CD14-positive monocyte (primary cell): Measurements from ENCODE around the gene NRG3. TPM values are rescaled to one million over a fixed set of nuclear protein-coding genes. Genes with fewer than 3 reads are reported as not detected.

Experiments
- DNase-seq, 3 donors: peaks; one replicate each; pipeline ENCODE4 v3.0.0-alpha.2; 2011 to 2022
- H2AFZ ChIP-seq: 2 replicates; pipeline ENCODE4 v1.6.0; 2012; ENCODE audit warnings: mild to moderate bottlenecking, low read depth, low read length, inconsistent platforms; ENCODE audit not compliant: insufficient read depth, poor library complexity, severe bottlenecking
- H3K27ac ChIP-seq, 2 donors: 1 replicate in 1 of 2; 2 replicates in 1 of 2; pipeline ENCODE4 v1.5.1; 2012 to 2013; ENCODE audit warnings: low read length in 2 of 2, control low read depth in 1 of 2, inconsistent platforms in 1 of 2, low read depth in 1 of 2, mild to moderate bottlenecking in 1 of 2
- H3K27me3 ChIP-seq, 2 donors: one replicate each; pipeline versions ENCODE4 v1.6.0 to v1.6.1; 2011 to 2013; ENCODE audit warnings: low read length in 2 of 2; ENCODE audit not compliant: control insufficient read depth in 2 of 2, insufficient read depth in 2 of 2
- H3K36me3 ChIP-seq, 2 donors: replicated peaks in 1 of 2; 1 replicate in 1 of 2; 2 replicates in 1 of 2; pipeline versions ENCODE4 v1.5.1 to v1.6.1; 2012 to 2013; ENCODE audit warnings: low read length in 2 of 2, control low read depth in 1 of 2, inconsistent platforms in 1 of 2, mild to moderate bottlenecking in 1 of 2; ENCODE audit not compliant: insufficient read depth in 2 of 2, control insufficient read depth in 1 of 2
- H3K4me1 ChIP-seq, 2 donors: 1 replicate in 1 of 2; 2 replicates in 1 of 2; pipeline versions ENCODE4 v1.5.1 to v1.6.1; 2012 to 2013; ENCODE audit warnings: low read length in 2 of 2, control low read depth in 1 of 2, inconsistent platforms in 1 of 2, mild to moderate bottlenecking in 1 of 2, moderate library complexity in 1 of 2; ENCODE audit not compliant: insufficient read depth in 2 of 2, control insufficient read depth in 1 of 2
- H3K4me2 ChIP-seq: replicated peaks from 2 replicates; pipeline ENCODE3; 2012; ENCODE audit warnings: low read length, moderate library complexity, mild to moderate bottlenecking; ENCODE audit not compliant: poor library complexity, severe bottlenecking; ENCODE audit errors: extremely low read depth
- H3K4me3 ChIP-seq, 3 experiments: fragments of 200-600 bp in 1 of 3; sonication (generic) in 1 of 3; replicated peaks in 1 of 3; 1 replicate in 2 of 3; 2 replicates in 1 of 3; pipeline ENCODE4 v1.5.1; 2011 to 2013; ENCODE audit warnings: low read length in 3 of 3, mild to moderate bottlenecking in 3 of 3, control low read depth in 2 of 3, low read depth in 2 of 3, inconsistent platforms in 1 of 3, moderate library complexity in 1 of 3
- H3K79me2 ChIP-seq: 2 replicates; pipeline ENCODE4 v1.6.0; 2012; ENCODE audit warnings: mild to moderate bottlenecking, control low read depth, inconsistent platforms, low read length, moderate library complexity; ENCODE audit not compliant: insufficient read depth
- H3K9ac ChIP-seq: 2 replicates; pipeline ENCODE4 v1.6.0; 2017; ENCODE audit warnings: low read length, mild to moderate bottlenecking; ENCODE audit not compliant: insufficient read depth, poor library complexity, severe bottlenecking
- H3K9me3 ChIP-seq, 2 donors: replicated peaks in 1 of 2; 1 replicate in 1 of 2; 2 replicates in 1 of 2; pipeline versions ENCODE4 v1.5.1 to v1.6.1; 2012 to 2013; ENCODE audit warnings: low read length in 2 of 2, control low read depth in 1 of 2; ENCODE audit not compliant: control insufficient read depth in 1 of 2, insufficient read depth in 1 of 2
- H4K20me1 ChIP-seq: 2 replicates; pipeline ENCODE4 v1.6.0; 2012; ENCODE audit warnings: mild to moderate bottlenecking, low read length, control low read depth, moderate library complexity; ENCODE audit not compliant: insufficient read depth
- H3K27ac Mint-ChIP-seq, 7 donors: one replicate each; pipeline ENCODE4 v1.8.0; 2020; ENCODE audit warnings: mild to moderate bottlenecking in 7 of 7, mixed read lengths in 7 of 7, moderate library complexity in 6 of 7, inconsistent platforms in 2 of 7
- H3K27me3 Mint-ChIP-seq, 3 donors: one replicate each; pipeline ENCODE4 v1.8.0; 2021 to 2022; ENCODE audit warnings: low read depth in 3 of 3, mild to moderate bottlenecking in 3 of 3, mixed read lengths in 3 of 3, moderate library complexity in 3 of 3, inconsistent platforms in 1 of 3
- H3K36me3 Mint-ChIP-seq, 2 donors: one replicate each; pipeline ENCODE4 v1.8.0; 2020; ENCODE audit warnings: mixed read lengths in 2 of 2, inconsistent platforms in 1 of 2, mild to moderate bottlenecking in 1 of 2
- H3K4me1 Mint-ChIP-seq: one replicate; pipeline ENCODE4 v1.8.0; 2020; ENCODE audit warnings: mild to moderate bottlenecking, mixed read lengths
- H3K4me3 Mint-ChIP-seq, 2 donors: one replicate each; pipeline ENCODE4 v1.8.0; 2020; ENCODE audit warnings: mild to moderate bottlenecking in 2 of 2, mixed read lengths in 2 of 2, moderate library complexity in 1 of 2
- H3K9me3 Mint-ChIP-seq, 7 donors: one replicate each; pipeline ENCODE4 v1.8.0; 2020 to 2022; ENCODE audit warnings: mixed read lengths in 7 of 7, mild to moderate bottlenecking in 6 of 7, moderate library complexity in 6 of 7, inconsistent platforms in 2 of 7
- WGBS: methylation state at CpG from one replicate; pipeline ENCODE4 v1.1.5; 2013; ENCODE audit warnings: missing lambda C conversion rate; ENCODE audit not compliant: insufficient coverage; 5-methylcytosine and 5-hydroxymethylcytosine counted together
- intact Hi-C, 2 donors: fragments of 100-400 bp; cut with micrococcal nuclease; formaldehyde crosslinking; loops; one replicate each; pipeline versions ENCODE4 v1.15.0 to v1.15.1; 2023
- polyA plus RNA-seq, 3 donors: library from polyadenylated mRNA; depleted of rRNA in 1 of 3; unstranded in 2 of 3; stranded (reverse) in 1 of 3; fragments of 300-500 nt in 2 of 3; fragments of >200 nt in 1 of 3; fragmentation: Illumina TruSeq in 2 of 3; gene quantifications; 1 replicate in 2 of 3; 2 replicates in 1 of 3; pipeline ENCODE4 v1.2.3, GENCODE V29; 2012 to 2021
- TF ChIP-seq, protein P1 (sequence below): fragments of 200-600 bp; IDR thresholded peaks from one replicate; pipeline ENCODE4 v1.8.0; 2022; ENCODE audit warnings: antibody characterized with exemption, mild to moderate bottlenecking

NRG3 gene
- polyA plus RNA-seq, 3 donors = not detected

DNA sequence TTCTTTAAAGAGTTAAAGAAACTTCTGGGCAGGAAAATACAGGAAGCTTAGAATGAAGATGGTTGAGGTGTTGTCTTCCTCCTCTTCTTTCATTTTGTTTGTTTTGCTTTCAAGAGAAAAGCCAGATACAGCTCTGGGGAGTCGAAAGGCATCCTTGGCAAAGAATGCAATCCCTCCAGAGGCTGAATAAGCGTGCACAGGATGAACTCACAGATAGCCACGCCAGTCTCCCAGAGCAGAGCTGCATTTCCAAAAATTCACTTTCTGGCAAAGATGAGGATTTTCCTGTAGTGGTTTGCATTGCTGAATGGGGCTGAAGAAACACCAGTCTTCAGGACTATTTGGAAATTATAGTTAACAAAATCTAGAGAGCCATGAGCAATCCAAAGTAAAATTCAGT is 336.4 kb downstream of the NRG3 start:
- 56% methylated on average over 2 of the region's 3 CpGs for WGBS
- no peak for DNase-seq
- Histone ChIP-seq H3K36me3 (no peaks in the 10 kb centered on the region), H3K79me2 (no peaks in the 10 kb centered on the region), H3K9me3 (no peaks in the 10 kb centered on the region), H2AFZ (no peak overlapping the region), H3K27ac (no peak overlapping the region), H3K4me3 (no peak overlapping the region), H3K4me2 (no peak overlapping the region), H3K9ac (no peak overlapping the region), H4K20me1 (no peaks in the 10 kb centered on the region), H3K4me1 (no peaks in the 10 kb centered on the region), H3K27me3 (no peaks in the 10 kb centered on the region)
- Mint-ChIP-seq H3K27me3 (peaks cover 0 to 2% (median 0%) of the 10 kb centered on the region in 3 donors), H3K27ac (peak overlapping the region in 1 of 7 donors; percentile 40), H3K4me3 (no peak overlapping the region), H3K36me3 (no peaks in the 10 kb centered on the region), H3K4me1 (no peaks in the 10 kb centered on the region), H3K9me3 (peaks cover 0 to 3% (median 0%) of the 10 kb centered on the region in 7 donors)
- intact Hi-C loops = no loop called here
- TF ChIP-seq, protein P1, sequence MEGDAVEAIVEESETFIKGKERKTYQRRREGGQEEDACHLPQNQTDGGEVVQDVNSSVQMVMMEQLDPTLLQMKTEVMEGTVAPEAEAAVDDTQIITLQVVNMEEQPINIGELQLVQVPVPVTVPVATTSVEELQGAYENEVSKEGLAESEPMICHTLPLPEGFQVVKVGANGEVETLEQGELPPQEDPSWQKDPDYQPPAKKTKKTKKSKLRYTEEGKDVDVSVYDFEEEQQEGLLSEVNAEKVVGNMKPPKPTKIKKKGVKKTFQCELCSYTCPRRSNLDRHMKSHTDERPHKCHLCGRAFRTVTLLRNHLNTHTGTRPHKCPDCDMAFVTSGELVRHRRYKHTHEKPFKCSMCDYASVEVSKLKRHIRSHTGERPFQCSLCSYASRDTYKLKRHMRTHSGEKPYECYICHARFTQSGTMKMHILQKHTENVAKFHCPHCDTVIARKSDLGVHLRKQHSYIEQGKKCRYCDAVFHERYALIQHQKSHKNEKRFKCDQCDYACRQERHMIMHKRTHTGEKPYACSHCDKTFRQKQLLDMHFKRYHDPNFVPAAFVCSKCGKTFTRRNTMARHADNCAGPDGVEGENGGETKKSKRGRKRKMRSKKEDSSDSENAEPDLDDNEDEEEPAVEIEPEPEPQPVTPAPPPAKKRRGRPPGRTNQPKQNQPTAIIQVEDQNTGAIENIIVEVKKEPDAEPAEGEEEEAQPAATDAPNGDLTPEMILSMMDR = no peak

DNA sequence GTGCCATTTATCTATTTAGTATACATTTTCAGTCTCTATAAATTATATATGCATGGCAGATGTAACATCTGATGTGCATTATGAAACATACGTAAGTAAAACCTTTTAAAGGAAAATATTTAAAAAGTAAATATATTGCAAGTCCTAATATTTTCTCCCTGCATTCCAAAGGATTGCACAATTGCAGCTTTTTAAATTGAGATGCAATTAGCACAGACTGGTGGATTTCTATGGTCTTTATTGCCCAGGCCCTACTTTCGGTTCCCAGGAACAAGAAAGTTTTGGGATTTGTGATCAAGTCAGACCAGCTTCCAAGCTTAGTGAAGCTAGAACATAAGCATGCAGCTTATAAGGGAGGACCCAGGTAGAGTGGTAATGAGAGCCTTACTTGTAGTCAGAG is 337.8 kb downstream of the NRG3 start:
- DNase-seq = no peak
- Histone ChIP-seq H3K4me1 (no peaks in the 10 kb centered on the region), H3K4me2 (no peak overlapping the region), H3K27me3 (no peaks in the 10 kb centered on the region), H2AFZ (no peak overlapping the region), H4K20me1 (no peaks in the 10 kb centered on the region), H3K9ac (no peak overlapping the region), H3K36me3 (no peaks in the 10 kb centered on the region), H3K27ac (no peak overlapping the region), H3K4me3 (no peak overlapping the region), H3K9me3 (no peaks in the 10 kb centered on the region), H3K79me2 (no peaks in the 10 kb centered on the region)
- TF ChIP-seq, protein P1 = no peak
- 90% methylated on average over 1 of the region's 2 CpGs for WGBS
- H3K27ac Mint-ChIP-seq = no peak overlapping the region
- H3K27me3 Mint-ChIP-seq = no peaks in the 10 kb centered on the region
- no peaks in the 10 kb centered on the region for H3K4me1 Mint-ChIP-seq
- intact Hi-C loops = no loop called here
- peaks cover 0 to 3% (median 0%) of the 10 kb centered on the region in 7 donors for H3K9me3 Mint-ChIP-seq
- H3K36me3 Mint-ChIP-seq = no peaks in the 10 kb centered on the region
- H3K4me3 Mint-ChIP-seq = no peak overlapping the region
